Measurements from ENCODE around the gene ZWILCH. TPM values are rescaled to one million over a fixed set of nuclear protein-coding genes. Genes with fewer than 3 reads are reported as not detected.

Gene ZWILCH
- total RNA-seq, 4 donors from 2014 or later = 2.3 to 4.9 (median 3.6) TPM

DNA sequence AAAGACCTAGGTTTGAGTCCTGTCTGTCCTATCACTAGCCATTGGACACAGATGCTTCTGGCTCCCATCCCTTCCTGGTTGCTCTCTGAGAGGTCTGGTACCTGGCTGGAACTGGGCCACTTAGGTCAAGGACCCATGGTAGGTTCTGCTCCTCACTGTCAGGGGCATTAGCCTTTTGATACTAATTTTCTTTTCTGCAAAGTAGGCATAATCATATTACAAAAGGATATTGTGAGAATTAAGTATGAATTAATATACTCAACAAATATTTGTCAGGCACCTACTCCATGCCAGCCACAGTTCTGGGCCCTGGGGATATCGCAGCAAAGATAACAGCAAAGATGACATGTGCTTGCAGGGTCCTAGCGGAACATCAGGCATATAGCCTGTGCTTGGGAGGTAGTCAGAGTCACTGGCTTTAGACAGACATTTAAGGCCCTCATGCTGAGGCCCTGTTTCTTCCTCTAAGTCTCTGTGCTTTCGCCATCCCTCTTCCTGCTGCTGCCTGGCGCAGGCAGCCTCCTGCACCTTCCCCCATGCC lies 86.3 kb downstream of the ZWILCH start:
- no peak overlapping the region for H3K4me3 ChIP-seq (ENCODE audit: low read depth, poor library complexity, severe bottlenecking)
- TF ChIP-seq, protein P1, sequence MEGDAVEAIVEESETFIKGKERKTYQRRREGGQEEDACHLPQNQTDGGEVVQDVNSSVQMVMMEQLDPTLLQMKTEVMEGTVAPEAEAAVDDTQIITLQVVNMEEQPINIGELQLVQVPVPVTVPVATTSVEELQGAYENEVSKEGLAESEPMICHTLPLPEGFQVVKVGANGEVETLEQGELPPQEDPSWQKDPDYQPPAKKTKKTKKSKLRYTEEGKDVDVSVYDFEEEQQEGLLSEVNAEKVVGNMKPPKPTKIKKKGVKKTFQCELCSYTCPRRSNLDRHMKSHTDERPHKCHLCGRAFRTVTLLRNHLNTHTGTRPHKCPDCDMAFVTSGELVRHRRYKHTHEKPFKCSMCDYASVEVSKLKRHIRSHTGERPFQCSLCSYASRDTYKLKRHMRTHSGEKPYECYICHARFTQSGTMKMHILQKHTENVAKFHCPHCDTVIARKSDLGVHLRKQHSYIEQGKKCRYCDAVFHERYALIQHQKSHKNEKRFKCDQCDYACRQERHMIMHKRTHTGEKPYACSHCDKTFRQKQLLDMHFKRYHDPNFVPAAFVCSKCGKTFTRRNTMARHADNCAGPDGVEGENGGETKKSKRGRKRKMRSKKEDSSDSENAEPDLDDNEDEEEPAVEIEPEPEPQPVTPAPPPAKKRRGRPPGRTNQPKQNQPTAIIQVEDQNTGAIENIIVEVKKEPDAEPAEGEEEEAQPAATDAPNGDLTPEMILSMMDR (IDR thresholded peaks at IDR 0.05) = no peak
- no peak for TF ChIP-seq POLR2A (IDR thresholded peaks at IDR 0.05)
- intact Hi-C loops (cut with DNase I; ENCODE audit: low total_unique reads) = no loop called here
- no peak for DNase-seq (ENCODE audit: low spot score in 2 of 2)
- WGBS, 2 donors = 97 to 98% methylated on average over 4 of the region's 4 CpGs

DNA sequence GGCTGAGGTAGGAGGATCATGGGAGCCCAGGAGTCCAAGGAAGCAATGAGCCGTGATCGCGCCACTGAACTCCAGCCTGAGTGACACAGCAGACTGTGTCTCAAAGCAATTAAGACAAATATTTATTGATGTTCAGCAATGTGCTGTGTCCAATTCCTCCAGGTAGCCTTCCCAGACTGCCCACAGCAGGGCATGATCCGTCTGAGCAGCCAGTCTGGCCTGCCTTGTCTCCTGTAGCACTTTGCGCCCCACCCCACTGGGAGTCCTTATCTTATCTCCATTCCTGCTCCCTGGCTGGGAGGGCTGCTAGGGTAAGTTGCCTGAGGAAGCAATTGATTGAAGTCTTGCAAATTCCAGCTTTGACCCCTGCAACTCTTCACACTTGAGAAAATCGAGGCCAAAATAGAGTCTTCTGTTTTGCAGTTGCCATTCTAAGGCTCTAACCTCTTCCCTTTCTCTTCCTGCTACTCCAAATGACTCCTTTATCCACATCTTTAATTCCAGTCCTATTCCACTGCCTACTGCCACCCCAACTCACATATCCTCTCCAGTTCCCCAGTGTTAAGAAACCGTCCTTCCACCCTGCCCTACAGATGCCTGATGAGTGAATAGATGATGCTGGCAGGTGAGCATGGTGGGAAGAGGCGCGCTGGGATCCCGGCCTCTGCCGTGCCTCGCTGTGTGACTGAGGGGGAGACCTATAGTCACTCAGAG lies 87.5 kb downstream of the ZWILCH start:
- intact Hi-C loops (cut with DNase I; ENCODE audit: low total_unique reads) = no loop called here
- no peak for TF ChIP-seq POLR2A (IDR thresholded peaks at IDR 0.05)
- TF ChIP-seq, protein P1 (IDR thresholded peaks at IDR 0.05) = no peak
- DNase-seq (ENCODE audit: low spot score in 2 of 2) = no peak
- no peak overlapping the region for H3K4me3 ChIP-seq (ENCODE audit: low read depth, poor library complexity, severe bottlenecking)
- 78 to 91% methylated on average over 12 of the region's 12 CpGs for WGBS, 2 donors

DNA sequence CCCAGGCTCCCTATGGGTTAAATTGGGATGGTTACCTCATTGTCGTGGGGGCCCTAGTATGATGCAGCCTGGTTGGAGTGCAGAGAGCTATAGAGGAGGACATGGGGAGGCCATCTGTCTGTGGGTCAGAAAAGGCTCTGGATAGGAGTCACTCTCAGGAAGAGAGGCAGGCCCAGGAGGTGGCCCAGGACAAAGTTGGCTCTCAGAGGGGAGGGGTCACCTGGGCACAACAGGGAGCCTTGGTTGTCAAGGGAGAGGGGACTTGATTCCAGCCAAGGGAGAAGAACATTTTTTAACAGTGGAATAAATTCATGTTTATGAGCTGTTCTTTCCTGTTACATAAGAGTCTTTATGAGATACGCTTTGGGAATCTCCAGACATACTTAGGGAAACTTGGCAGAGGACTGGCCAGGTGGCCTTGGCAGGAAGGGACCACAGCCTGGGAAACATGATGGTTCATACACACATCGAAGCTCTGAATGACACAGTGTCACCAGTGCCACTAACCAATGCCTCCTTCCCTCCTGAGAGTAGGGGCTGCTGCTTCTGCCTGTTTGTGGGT lies 88.2 kb downstream of the ZWILCH start:
- H3K4me3 ChIP-seq (ENCODE audit: low read depth, poor library complexity, severe bottlenecking) = no peak overlapping the region
- TF ChIP-seq, protein P1 (IDR thresholded peaks at IDR 0.05) = no peak
- TF ChIP-seq POLR2A (IDR thresholded peaks at IDR 0.05) = no peak
- intact Hi-C loops (cut with DNase I; ENCODE audit: low total_unique reads) = no loop called here
- 55 to 79% methylated on average over 3 of the region's 3 CpGs for WGBS, 2 donors
- DNase-seq (ENCODE audit: low spot score in 2 of 2) = no peak

DNA sequence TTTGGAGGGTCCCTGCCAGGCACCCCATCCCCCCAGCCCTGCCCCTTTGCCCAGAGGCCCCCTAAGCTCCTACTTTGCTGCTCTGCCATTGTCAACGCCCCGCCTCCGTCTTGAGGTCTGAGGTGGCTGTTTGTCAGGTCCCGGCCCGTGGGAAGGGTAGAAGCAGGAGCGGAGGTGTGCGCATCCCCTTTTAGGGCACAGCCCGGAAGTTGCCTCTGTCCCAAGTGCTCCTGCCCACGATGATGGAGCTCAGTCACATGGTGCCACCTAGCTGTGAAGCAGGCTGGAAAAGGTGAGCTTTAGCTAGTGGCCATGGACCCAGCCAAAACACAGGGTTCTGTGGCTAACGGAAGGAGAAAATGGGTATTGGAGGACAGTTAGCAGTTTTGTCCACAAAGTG lies 89.2 kb downstream of the ZWILCH start:
- no peak overlapping the region for H3K4me3 ChIP-seq (ENCODE audit: low read depth, poor library complexity, severe bottlenecking)
- no peak for DNase-seq (ENCODE audit: low spot score in 2 of 2)
- no peak for TF ChIP-seq POLR2A (IDR thresholded peaks at IDR 0.05)
- TF ChIP-seq, protein P1 (IDR thresholded peaks at IDR 0.05) = no peak
- intact Hi-C loops (cut with DNase I; ENCODE audit: low total_unique reads) = no loop called here
- WGBS, 2 donors = 86 to 89% methylated on average over 9 to 10 of the region's 10 CpGs

DNA sequence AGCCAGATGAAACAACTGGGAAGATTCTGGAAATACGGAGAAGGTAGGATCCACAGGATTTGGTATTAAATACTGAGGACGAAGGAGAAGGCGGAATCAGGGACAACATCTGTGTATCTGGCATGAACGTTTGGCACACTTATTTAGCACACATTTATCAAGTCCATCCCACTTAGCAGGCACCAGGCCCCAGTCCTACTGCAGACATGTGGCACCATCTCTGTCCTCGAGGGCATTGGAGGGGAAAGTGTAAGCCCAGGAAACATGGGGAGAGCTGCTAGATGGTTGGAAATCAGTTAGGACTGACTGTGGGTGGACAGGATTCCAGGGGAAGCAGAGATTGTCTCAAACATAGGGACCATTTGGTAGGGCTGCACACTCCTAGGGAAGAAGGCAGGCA lies 89.7 kb downstream of the ZWILCH start:
- no peak overlapping the region for H3K4me3 ChIP-seq (ENCODE audit: low read depth, poor library complexity, severe bottlenecking)
- TF ChIP-seq POLR2A (IDR thresholded peaks at IDR 0.05) = no peak
- TF ChIP-seq, protein P1 (IDR thresholded peaks at IDR 0.05) = no peak
- intact Hi-C loops (cut with DNase I; ENCODE audit: low total_unique reads) = no loop called here
- no peak for DNase-seq (ENCODE audit: low spot score in 2 of 2)
- WGBS, 2 donors = 70 to 80% methylated on average over 5 of the region's 5 CpGs
